Neural cell (in vitro differentiated cells): ENCODE measurements around the gene SSBP2.

Source experiments
- EP300 ChIP-seq: fragments of 450-650 bp; conservative IDR thresholded peaks from 2 replicates; pipeline ENCODE4 v1.6.1; 2014; ENCODE audit warnings: antibody characterized with exemption, mild to moderate bottlenecking, moderate library complexity; ENCODE audit not compliant: poor library complexity, severe bottlenecking
- EZH2 ChIP-seq: fragments of 200-600, 300-800 bp; shearing (Covaris generic), sonication (generic); IDR thresholded peaks from 2 replicates; pipeline ENCODE4 v1.6.1; 2014; ENCODE audit warnings: antibody characterized with exemption, low read length, borderline replicate concordance, mild to moderate bottlenecking; ENCODE audit not compliant: insufficient read depth, poor library complexity, severe bottlenecking
- MXI1 ChIP-seq: fragments of 450-650 bp; conservative IDR thresholded peaks from 2 replicates; pipeline ENCODE4 v1.6.1; 2014; ENCODE audit warnings: antibody characterized with exemption, mild to moderate bottlenecking; ENCODE audit not compliant: poor library complexity, severe bottlenecking
- POLR2AphosphoS5 ChIP-seq: IDR thresholded peaks from 2 replicates; pipeline ENCODE4 v1.6.1; 2012
- RAD21 ChIP-seq: fragments of 450-650 bp; conservative IDR thresholded peaks from 2 replicates; pipeline ENCODE4 v1.6.1; 2014; ENCODE audit warnings: antibody characterized with exemption, mild to moderate bottlenecking, moderate library complexity
- TAF1 ChIP-seq: IDR thresholded peaks from 2 replicates; pipeline ENCODE4 v1.6.1; 2012; ENCODE audit warnings: low read depth
- TF ChIP-seq, protein P1 (sequence below): IDR thresholded peaks from 2 replicates; pipeline ENCODE4 v1.6.1; 2012; ENCODE audit warnings: borderline replicate concordance
- TF ChIP-seq, protein P2 (sequence below): fragments of 450-650 bp; IDR thresholded peaks from 2 replicates; pipeline ENCODE4 v1.5.1; 2014; ENCODE audit warnings: antibody characterized with exemption, mild to moderate bottlenecking, moderate library complexity; ENCODE audit not compliant: poor library complexity, severe bottlenecking

DNA sequence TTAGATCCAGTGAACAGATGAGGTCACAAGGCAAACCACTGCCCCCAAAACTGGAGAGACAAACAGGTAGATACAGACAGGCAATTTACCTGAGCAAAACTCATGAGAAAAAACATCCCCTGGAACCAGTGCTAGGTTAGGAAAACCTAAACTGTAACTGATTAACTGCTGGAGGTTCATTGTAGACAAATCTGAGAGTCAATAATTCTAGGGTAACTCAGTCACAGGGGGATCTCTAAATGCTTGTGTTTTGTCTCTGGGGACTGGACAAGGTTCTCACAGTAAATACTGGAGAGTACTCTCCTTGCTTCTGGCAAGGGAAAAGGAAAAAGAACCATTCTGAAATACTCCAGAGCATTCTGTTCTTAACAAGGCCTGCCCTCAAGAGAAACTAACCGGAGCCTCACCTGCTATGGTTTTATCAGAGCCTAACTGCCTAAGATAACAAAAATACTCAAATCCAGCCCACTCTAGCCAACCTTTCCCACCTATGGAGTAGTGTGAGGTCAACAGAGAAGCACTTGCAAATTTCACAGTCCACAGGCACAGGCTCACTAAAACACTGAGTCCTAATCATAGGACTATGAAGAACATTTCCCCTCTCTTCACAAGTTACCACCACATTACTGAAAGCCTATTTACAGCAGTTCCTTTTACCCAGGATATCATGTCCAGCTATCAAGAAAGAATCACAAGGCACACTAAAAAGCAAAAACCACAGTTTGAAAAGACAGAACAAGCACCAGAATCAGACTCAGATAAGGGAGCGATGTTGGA, 217.1 kb downstream of the SSBP2 start:
- TF ChIP-seq, protein P1, sequence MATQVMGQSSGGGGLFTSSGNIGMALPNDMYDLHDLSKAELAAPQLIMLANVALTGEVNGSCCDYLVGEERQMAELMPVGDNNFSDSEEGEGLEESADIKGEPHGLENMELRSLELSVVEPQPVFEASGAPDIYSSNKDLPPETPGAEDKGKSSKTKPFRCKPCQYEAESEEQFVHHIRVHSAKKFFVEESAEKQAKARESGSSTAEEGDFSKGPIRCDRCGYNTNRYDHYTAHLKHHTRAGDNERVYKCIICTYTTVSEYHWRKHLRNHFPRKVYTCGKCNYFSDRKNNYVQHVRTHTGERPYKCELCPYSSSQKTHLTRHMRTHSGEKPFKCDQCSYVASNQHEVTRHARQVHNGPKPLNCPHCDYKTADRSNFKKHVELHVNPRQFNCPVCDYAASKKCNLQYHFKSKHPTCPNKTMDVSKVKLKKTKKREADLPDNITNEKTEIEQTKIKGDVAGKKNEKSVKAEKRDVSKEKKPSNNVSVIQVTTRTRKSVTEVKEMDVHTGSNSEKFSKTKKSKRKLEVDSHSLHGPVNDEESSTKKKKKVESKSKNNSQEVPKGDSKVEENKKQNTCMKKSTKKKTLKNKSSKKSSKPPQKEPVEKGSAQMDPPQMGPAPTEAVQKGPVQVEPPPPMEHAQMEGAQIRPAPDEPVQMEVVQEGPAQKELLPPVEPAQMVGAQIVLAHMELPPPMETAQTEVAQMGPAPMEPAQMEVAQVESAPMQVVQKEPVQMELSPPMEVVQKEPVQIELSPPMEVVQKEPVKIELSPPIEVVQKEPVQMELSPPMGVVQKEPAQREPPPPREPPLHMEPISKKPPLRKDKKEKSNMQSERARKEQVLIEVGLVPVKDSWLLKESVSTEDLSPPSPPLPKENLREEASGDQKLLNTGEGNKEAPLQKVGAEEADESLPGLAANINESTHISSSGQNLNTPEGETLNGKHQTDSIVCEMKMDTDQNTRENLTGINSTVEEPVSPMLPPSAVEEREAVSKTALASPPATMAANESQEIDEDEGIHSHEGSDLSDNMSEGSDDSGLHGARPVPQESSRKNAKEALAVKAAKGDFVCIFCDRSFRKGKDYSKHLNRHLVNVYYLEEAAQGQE, result no peak
- TF ChIP-seq MXI1, result no peak
- TF ChIP-seq, protein P2, sequence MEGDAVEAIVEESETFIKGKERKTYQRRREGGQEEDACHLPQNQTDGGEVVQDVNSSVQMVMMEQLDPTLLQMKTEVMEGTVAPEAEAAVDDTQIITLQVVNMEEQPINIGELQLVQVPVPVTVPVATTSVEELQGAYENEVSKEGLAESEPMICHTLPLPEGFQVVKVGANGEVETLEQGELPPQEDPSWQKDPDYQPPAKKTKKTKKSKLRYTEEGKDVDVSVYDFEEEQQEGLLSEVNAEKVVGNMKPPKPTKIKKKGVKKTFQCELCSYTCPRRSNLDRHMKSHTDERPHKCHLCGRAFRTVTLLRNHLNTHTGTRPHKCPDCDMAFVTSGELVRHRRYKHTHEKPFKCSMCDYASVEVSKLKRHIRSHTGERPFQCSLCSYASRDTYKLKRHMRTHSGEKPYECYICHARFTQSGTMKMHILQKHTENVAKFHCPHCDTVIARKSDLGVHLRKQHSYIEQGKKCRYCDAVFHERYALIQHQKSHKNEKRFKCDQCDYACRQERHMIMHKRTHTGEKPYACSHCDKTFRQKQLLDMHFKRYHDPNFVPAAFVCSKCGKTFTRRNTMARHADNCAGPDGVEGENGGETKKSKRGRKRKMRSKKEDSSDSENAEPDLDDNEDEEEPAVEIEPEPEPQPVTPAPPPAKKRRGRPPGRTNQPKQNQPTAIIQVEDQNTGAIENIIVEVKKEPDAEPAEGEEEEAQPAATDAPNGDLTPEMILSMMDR, result no peak
- no peak for TF ChIP-seq RAD21
- no peak for TF ChIP-seq EZH2
- no peak for TF ChIP-seq TAF1
- no peak for TF ChIP-seq POLR2AphosphoS5
- TF ChIP-seq EP300, result no peak
